Limb (tissue), 2 donors: Measurements from ENCODE around the gene ARL17A.
"Not testable (repeated sequence)": the region's sequence is repeated elsewhere in the genome, so short reads cannot be mapped to it uniquely, and the experiment has no call there.

Experiments used
- DNase-seq, 2 donors: peaks; one replicate each; pipeline ENCODE4 v3.0.0-alpha.2; 2016; ENCODE audit errors: extremely low spot score in 2 of 2

The ARL17A gene

DNA sequence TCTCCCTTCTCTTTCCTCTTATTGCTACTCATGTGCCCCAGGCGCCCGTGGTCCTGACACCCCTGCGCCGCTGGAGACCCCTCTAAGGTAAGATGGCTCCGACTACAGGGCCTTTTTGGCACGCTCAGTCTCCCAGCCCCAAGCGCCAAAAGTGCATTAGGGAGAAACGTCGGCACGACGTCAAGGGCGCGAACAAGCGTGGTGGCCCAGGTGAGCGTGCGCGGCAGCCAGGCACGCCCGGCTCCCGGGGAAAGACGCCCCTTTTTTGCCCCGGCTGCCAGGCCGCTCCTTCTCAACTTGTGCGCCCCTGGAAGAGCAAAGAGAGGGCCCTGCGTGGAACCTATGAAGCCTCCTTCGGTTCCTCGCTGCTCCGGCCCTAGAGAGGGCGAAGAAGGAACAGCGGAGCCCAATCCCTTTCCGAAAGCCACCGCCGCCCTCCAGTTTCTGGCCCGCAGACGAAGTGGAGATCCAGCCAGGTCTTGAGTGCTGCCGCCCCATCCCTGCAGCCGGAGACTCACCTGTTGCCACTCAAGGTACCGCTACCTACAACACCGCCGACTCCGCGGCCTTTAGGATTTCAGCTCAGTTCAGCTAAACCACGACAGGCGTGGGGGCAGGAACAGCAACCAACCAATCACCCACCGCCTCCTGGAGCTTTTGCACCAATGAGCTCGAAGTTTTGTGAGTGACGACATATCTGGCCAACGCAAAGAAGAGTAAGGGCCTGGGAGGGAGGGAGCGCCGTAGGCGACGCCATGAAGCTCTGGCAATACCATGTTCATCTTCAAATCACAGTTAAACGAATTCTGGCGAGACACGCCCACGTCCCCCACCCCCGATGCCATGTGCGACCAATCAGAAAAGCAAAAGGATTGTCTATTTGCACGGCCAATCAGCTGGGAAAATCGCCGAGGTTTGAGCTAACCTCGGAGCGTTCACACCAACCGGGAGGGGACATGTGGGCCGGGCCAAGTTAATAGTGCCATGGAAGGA lies at the start of gene ARL17A:
TSS of gene ARL17A (minus strand) at position 609 of the 993 bp plus-strand sequence. CDS start 3,369 bp downstream, outside the sequence.
- not testable (repeated sequence) for DNase-seq

- not testable (repeated sequence) for DNase-seq
These were observed 49.4 kb upstream of the ARL17A start for GRCh38 chr17:46628753-46629436.

- not testable (repeated sequence) for DNase-seq
These were observed 48.0 kb upstream of the ARL17A start for GRCh38 chr17:46627452-46627851.

DNA sequence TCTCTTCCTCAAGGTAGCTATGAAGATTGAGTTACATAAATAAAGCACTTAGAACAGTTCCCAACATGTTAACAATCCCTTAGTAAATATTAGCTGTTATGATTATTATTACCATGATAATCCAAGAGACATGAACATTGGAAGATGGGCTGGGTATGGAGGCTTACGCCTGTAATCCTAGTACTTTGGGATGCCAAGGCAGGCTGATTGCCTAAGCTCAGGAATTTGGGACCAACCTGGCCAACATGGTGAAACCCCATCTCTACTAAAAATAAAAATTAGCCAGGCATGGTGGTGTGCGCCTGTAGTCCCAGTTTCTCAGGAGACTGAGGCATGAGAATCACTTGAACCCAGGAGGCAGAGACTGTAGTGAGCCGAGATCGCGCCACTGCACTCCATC lies 45.2 kb upstream of the ARL17A start:
- not testable (repeated sequence) for DNase-seq

DNA sequence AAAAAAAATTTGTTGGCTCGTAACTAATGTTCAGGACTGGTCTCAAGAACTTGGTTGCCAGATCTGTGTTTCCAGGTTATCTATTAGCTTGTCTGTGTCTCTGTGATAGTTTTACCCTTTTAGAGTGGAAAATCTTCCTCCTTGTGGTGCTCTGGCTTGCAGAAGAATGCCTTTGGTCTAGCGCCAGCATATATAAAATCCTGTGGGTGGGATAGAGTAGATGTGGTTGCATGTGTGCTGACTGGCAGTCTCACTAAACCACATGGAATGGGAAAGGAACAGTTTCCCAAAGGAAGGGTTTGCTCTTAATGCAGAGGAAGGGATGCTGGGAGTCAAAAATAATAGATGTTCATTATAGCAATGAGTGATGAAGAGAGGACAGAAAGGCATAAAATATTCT lies 44.3 kb upstream of the ARL17A start:
- not testable (repeated sequence) for DNase-seq

GRCh38 chr17:46618975-46619374 lies 39.5 kb upstream of the ARL17A start:
- DNase-seq = not testable (repeated sequence)

GRCh38 chr17:46617121-46617520 lies 37.6 kb upstream of the ARL17A start:
- DNase-seq = not testable (repeated sequence)

DNA sequence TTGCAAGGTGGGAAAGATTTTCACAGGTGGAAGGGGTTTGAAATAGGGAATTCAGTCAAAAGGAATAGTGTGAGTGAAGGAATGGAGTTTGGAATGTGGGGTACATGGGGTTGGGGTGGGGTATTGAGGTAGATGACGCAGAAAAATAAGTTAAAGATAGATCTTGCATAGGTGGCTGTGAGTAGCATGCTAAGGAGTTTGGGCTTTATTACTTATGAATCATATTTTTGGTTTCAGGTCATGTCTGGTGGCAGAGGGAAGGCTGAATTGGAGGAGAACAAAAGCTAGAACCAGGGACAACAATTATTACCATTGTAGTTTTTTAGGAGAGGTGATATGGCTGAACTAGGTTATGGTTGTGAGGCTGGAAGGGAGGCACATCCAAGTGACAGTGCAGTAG lies 34.4 kb upstream of the ARL17A start:
- DNase-seq = not testable (repeated sequence)

GRCh38 chr17:46611304-46611703 lies 31.8 kb upstream of the ARL17A start:
- not testable (repeated sequence) for DNase-seq

DNA sequence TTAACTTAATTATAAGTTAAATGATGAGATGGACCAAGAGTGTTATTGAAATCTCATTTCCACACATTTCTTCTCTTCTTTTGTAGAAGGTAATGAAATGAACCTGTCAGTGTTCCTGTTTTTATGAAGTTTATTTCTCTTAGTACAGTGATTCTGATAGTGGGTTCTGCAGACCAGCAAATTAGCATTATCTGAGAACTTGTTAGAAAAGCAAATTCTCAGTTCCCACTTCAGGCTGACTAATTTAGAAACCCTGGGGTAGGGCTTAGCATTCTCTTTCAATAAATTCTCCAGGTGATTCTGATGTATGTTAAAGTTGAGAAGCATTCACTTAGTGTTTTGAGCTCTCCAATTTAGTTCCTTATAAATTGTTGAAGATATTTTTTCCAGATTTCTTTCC lies 23.6 kb upstream of the ARL17A start:
- not testable (repeated sequence) for DNase-seq

- not testable (repeated sequence) for DNase-seq
These were observed 21.3 kb upstream of the ARL17A start for GRCh38 chr17:46600767-46601166.

- not testable (repeated sequence) for DNase-seq
These were observed 18.9 kb upstream of the ARL17A start for GRCh38 chr17:46598344-46598931.

GRCh38 chr17:46591332-46591731 lies 11.8 kb upstream of the ARL17A start:
- DNase-seq = not testable (repeated sequence)

- not testable (repeated sequence) for DNase-seq
These were observed 11.0 kb upstream of the ARL17A start, which contains the start of gene NSF for GRCh38 chr17:46590157-46591146. Gene NSF (plus strand): TSS chr17:46590669. CDS start chr17:46590776, 107 bp downstream.

GRCh38 chr17:46585444-46585843 lies 6.0 kb upstream of the ARL17A start:
- not testable (repeated sequence) for DNase-seq

DNA sequence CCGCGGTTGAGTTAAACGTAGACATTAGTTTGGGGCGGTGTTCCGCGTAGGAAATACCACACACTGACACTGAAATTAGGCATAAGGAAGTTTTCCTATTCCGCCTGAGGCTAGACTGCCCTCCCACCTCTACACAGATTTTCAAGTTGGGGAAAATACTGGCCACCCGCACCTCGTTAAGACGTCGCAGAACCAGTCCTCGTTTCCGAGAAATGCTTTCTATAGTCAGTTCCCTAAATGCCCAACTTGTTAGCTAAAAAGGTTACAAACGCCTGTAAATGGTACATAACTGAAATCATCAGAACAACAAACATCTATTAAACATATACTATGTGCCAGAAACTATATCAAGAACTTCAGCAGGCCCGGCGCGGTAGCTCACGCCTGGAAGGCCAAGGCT lies 591 bp upstream of the ARL17A start:
- not testable (repeated sequence) for DNase-seq

GRCh38 chr17:46571796-46572195 lies 7.7 kb downstream of the ARL17A start:
- not testable (repeated sequence) for DNase-seq

- DNase-seq = not testable (repeated sequence)
These were observed 12.5 kb downstream of the ARL17A start for GRCh38 chr17:46566980-46567379.

DNA sequence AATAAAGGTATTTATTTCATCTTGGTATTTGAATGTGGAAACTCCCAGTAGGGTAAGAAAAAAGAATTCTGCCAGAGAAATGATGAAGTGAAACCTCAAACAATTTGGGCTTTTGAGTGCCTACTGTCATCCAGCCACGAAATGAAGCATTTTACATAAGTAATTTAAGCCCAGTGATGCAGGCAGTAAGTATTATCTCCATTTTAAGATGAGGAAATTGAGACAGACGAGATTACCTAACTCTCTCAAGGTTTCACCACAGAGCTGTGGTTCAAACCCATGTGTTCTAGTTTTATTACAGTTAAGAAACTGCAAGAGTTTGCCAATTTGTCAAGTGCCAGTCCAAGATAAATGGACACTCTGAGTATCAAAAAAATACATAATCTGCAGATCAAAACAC lies 13.2 kb downstream of the ARL17A start:
- not testable (repeated sequence) for DNase-seq

DNA sequence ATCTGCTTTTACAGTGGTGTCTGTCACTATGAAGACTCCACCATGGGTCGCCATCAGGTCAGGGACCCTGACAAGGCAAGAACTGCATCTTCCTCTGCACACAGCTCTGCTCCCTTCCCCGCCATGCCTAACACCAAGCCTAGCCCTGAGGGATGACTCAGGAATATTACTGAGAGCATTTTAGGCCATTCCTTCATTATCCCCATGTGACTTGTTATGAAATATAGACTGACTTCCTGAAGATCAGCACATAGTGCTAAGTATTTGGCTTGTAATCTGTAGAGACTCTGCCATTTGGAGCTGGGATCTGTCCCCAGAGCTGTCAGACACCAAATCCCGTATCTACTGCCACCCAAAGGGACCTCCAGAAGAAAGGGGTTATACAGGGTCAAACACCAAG lies 19.4 kb downstream of the ARL17A start:
- not testable (repeated sequence) for DNase-seq
